Mammary epithelial cell (primary cell): Measurements from ENCODE around the gene SLC35B3.

ENCODE experiments used
- EZH2 ChIP-seq: IDR thresholded peaks from 2 replicates; pipeline ENCODE4 v1.6.1; 2012; ENCODE audit warnings: low read length, inconsistent platforms, borderline replicate concordance
- TF ChIP-seq, protein P1 (sequence below), 2 donors: IDR thresholded peaks in 1 of 2; conservative IDR thresholded peaks in 1 of 2; 2 replicates each; pipeline ENCODE4 v1.5.1; 2011 to 2012; ENCODE audit warnings: inconsistent platforms in 2 of 2, low read length in 2 of 2, mild to moderate bottlenecking in 2 of 2, control low read depth in 1 of 2, low read depth in 1 of 2; ENCODE audit not compliant: insufficient read depth in 1 of 2; ENCODE audit errors: extremely low read depth in 1 of 2

- TF ChIP-seq, protein P1, sequence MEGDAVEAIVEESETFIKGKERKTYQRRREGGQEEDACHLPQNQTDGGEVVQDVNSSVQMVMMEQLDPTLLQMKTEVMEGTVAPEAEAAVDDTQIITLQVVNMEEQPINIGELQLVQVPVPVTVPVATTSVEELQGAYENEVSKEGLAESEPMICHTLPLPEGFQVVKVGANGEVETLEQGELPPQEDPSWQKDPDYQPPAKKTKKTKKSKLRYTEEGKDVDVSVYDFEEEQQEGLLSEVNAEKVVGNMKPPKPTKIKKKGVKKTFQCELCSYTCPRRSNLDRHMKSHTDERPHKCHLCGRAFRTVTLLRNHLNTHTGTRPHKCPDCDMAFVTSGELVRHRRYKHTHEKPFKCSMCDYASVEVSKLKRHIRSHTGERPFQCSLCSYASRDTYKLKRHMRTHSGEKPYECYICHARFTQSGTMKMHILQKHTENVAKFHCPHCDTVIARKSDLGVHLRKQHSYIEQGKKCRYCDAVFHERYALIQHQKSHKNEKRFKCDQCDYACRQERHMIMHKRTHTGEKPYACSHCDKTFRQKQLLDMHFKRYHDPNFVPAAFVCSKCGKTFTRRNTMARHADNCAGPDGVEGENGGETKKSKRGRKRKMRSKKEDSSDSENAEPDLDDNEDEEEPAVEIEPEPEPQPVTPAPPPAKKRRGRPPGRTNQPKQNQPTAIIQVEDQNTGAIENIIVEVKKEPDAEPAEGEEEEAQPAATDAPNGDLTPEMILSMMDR (conservative IDR thresholded peaks at IDR 0.05 in 1 of 2, IDR thresholded peaks at IDR 0.05 in 1 of 2; ENCODE audit: extremely low read depth in 1 of 2, insufficient read depth in 1 of 2, low read depth in 1 of 2, low read length in 2 of 2), result no peak
- no peak for TF ChIP-seq EZH2
Measured at GRCh38 chr6:8435845-8436168, 462 bp upstream of the SLC35B3 start.
